ENCODE measurements around the gene GPR17. TPM values are rescaled to one million over a fixed set of nuclear protein-coding genes. Genes with fewer than 3 reads are reported as not detected.

GPR17 gene
- total and polyA plus RNA-seq, 12 donors: 0.22 to 16.5 (median 0.46) TPM; not detected in 4

DNA sequence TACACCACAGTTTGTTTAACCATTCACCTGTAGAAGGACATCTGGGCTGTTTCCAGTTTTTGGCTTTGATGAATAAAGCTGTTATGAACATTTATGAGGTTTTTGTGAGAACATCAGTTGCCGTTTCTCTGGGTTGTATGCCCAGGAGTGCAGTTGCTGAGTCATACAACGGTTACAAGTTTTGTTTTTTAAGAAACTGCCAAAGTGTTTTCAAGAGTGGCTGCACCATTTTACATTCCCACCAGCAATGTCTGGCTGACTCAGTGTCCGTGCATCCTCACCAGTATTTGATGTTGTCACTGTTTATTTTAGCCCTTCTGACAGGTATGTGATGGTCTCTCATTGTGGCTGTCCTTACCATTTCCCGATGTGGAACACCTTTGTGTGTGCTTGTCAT is 48.0 kb upstream of the GPR17 start:
- 77 to 87% methylated on average over 4 of the region's 4 CpGs for whole genome bisulfite sequencing, 2 donors
- H3K27ac ChIP-seq: no peak overlapping the region
- H3K4me1 ChIP-seq: no peaks in the 10 kb centered on the region
- ATAC-seq: no peak
- H3K27me3 ChIP-seq: no peaks in the 10 kb centered on the region
- no peaks in the 10 kb centered on the region for H3K36me3 ChIP-seq
- H3K4me3 ChIP-seq: no peak overlapping the region
- intact Hi-C loops (cut with DNase I): loop anchor here in 1 of 10 donors (10.0 kb wide), 1 partner anchor 97 kb away; no protein-coding TSS in a partner anchor
- TF ChIP-seq, protein P1, sequence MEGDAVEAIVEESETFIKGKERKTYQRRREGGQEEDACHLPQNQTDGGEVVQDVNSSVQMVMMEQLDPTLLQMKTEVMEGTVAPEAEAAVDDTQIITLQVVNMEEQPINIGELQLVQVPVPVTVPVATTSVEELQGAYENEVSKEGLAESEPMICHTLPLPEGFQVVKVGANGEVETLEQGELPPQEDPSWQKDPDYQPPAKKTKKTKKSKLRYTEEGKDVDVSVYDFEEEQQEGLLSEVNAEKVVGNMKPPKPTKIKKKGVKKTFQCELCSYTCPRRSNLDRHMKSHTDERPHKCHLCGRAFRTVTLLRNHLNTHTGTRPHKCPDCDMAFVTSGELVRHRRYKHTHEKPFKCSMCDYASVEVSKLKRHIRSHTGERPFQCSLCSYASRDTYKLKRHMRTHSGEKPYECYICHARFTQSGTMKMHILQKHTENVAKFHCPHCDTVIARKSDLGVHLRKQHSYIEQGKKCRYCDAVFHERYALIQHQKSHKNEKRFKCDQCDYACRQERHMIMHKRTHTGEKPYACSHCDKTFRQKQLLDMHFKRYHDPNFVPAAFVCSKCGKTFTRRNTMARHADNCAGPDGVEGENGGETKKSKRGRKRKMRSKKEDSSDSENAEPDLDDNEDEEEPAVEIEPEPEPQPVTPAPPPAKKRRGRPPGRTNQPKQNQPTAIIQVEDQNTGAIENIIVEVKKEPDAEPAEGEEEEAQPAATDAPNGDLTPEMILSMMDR (IDR thresholded peaks at IDR 0.05): no peak
- H3K9me3 ChIP-seq: peaks cover 0 to 6% (median 0%) of the 10 kb centered on the region in 11 donors
- DNase-seq: no peak

DNA sequence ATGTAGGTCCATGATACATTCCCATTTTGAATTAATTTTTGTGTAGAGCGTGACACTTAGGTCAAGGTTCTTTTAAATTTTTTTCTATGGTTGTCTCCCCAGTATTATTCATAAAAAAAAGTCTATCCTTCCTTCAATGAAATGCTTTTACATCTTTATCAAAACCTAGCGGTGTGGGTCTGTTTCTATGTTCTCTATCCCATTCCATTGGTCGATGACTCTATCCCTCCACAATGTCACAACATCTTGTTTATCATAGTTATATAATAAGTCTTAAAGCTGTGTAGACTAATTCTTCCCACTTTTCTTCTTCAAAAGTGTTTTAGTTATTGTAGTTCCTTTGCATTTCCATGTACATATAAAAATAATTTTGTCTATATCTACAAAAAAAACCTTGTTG is 47.2 kb upstream of the GPR17 start:
- intact Hi-C loops (cut with DNase I): loop anchor here in 1 of 10 donors (10.0 kb wide), 1 partner anchor 96 kb away; no protein-coding TSS in a partner anchor

DNA sequence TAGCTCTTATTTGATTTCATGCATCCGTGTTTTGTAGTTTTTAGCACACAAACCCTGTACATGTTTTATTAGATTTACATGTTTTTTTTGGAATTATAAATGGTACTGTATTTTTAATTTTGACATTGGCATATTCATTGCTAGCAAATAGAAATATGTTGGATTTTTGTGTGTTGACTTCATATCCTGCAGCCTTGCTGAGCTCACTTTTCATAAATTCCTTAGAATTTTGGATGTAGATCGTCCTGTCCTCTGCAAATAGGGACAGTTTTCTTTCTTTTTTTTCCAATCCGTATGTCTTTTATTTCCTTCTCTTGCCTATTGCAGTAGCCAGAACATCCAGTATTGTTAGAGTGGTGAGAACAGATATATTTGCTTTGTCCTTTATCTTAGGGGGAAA is 46.7 kb upstream of the GPR17 start:
- DNase-seq: no peak
- intact Hi-C loops (cut with DNase I): loop anchor here in 1 of 10 donors (10.0 kb wide), 1 partner anchor 96 kb away; no protein-coding TSS in a partner anchor

More for the DNA sequence above, 47.2 kb upstream of the GPR17 start:
- H3K9me3 ChIP-seq: peaks cover 0 to 14% (median 4%) of the 10 kb centered on the region in 11 donors
- H3K4me3 ChIP-seq: no peak overlapping the region
- H3K27ac ChIP-seq: no peak overlapping the region
- no peaks in the 10 kb centered on the region for H3K4me1 ChIP-seq
- DNase-seq: no peak
- H3K27me3 ChIP-seq: no peaks in the 10 kb centered on the region
- no peak for ATAC-seq
- 90 to 92% methylated on average over 3 of the region's 3 CpGs for WGBS, 2 donors
- no peaks in the 10 kb centered on the region for H3K36me3 ChIP-seq
- TF ChIP-seq, protein P1 (IDR thresholded peaks at IDR 0.05): no peak

DNA sequence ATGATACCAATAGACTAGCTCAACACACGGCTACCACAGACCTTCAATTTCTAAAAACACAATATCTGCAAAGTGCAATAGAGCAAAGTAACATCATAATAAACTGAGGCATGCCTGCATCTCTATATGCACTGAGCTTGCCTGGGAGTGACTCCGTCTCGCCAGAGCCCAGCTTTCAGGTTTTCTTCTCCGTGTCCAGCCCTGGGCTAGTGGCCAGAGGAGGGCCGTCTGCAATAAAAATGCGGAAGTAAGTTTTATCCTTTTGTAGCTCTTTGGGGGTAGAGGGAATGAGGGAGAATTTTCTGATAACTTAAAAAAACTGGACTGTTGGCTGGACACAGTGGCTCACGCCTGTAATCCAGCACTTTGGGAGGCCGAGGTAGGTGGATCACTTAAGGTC is 41.0 kb upstream of the GPR17 start:
- Histone ChIP-seq H3K4me1 (no peaks in the 10 kb centered on the region), H3K27me3 (no peaks in the 10 kb centered on the region), H3K36me3 (no peaks in the 10 kb centered on the region), H3K9me3 (peaks cover 0 to 13% (median 4%) of the 10 kb centered on the region in 11 donors), H3K4me3 (no peak overlapping the region), H3K27ac (no peak overlapping the region)
- 88 to 90% methylated on average over 8 of the region's 8 CpGs for WGBS, 2 donors
- TF ChIP-seq, protein P1 (IDR thresholded peaks at IDR 0.05): no peak
- intact Hi-C loops (cut with DNase I): loop anchor here in 2 of 10 donors (5.0 kb wide), 2 partner anchors 72 to 77 kb away; partner anchors contain the start of gene LIMS2 (in 1 of the 2)
- ATAC-seq (no peak), DNase-seq (no peak)

More for the DNA sequence above, 46.7 kb upstream of the GPR17 start:
- no peak overlapping the region for H3K4me3 ChIP-seq
- no peaks in the 10 kb centered on the region for H3K27me3 ChIP-seq
- WGBS, 2 donors: 61 to 69% methylated on average over 3 of the region's 3 CpGs
- H3K27ac ChIP-seq: no peak overlapping the region
- TF ChIP-seq, protein P1 (IDR thresholded peaks at IDR 0.05): no peak
- peaks cover 0 to 18% (median 4%) of the 10 kb centered on the region in 11 donors for H3K9me3 ChIP-seq
- H3K36me3 ChIP-seq: no peaks in the 10 kb centered on the region
- H3K4me1 ChIP-seq: no peaks in the 10 kb centered on the region
- ATAC-seq: no peak
